Measurements from ENCODE around the gene CRADD.

The CRADD gene

GRCh38 chr12:93673084-93673483 lies 4.1 kb upstream of the CRADD start:
- FAIRE-seq, result no peak

DNA sequence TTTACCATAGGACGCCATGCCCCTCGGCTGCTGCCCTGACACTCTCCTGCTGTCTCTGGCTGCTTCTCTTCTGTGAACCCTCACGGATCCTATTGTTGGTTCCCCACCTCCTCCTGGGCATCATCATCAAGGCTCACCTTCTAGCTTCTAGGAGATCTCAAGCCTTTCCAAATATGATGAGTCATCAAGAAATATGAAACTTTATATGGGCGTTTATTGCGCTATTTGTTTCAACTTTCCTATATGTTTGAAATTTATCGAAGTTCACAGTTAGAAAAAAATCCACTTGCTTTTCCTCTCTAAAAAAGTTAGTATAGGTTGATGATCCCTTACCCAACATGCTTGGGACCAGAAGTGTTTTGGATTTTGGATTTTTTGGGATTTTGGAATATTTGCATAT lies 2.8 kb upstream of the CRADD start:
- no peak for FAIRE-seq

DNA sequence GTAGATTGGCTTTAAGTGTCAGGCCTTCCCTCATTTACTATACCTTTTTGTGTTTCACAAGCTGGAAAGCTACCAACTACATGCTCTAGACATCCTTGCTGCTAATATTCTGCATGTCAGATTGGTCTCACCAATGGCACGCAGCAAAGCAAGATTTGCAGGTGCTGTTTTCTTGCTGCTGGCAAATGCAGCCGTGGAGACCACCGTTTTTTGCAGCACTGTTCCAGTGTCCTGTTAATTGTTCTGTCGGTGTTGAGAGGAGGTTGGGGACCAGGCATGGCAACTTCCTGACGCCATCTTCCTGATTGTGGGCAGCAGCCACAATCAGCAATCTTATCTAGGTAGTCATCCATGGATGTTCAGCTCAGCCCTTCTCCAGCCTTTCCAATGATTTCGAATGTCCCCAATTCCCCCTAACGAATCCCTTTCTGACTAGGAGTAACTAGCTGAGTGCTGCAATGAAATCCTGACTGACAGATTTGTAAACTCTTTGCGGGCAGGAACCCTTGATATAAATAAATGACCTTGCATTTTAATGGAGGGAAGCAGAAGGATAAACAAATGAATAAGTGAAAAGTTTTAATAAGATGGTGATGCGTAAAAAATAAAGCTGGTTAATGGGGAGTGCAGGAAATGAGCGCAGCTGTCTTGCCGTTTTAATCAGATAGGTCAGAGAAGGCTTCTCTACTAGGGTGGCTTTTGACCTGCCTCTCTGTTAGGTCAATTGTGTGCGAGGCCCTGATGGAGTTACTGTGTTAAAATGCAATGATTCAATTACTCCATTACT lies 574 bp upstream of the CRADD start:
- no peak for FAIRE-seq

DNA sequence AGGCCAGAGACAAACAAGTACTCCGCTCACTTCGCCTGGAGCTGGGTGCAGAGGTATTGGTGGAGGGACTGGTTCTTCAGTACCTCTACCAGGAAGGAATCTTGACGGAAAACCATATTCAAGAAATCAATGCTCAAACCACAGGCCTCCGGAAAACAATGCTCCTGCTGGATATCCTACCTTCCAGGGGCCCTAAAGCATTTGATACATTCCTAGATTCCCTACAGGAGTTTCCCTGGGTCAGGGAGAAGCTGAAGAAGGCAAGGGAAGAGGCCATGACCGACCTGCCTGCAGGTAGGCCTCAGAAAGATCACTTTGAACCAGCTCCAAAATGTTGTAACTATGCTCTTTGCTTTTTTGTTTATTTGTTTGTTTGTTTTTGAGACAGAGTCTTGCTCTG lies 1.6 kb downstream of the CRADD start:
- no peak for FAIRE-seq

DNA sequence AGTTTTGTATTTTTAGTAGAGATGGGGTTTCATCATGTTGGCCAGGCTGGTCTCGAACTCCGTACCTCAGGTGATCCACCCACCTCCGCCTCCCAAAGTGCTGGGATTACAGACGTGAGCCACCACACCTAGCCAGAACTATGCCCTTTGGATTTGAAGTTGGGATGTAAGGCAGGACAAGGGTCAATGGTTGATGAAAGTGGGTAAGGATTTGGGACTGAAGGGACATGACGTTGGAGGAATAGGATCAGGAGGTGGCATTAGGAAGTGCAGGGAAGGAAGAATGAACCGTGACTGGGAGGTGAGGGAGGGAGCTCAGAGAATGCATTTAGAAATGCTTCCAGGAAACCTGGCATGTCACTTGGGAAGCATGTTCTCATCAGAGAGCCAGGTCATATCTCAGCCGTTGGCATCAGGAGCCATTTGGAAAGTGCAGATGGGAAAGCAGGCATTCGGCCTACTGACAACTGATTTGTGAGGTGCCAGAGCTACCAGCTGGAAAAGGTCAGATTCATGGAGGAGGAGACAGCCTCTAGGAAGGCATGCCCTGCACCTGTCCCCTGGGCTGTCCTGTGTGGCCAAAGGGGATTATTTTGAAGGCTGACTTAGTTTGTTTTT lies 2.2 kb downstream of the CRADD start:
- FAIRE-seq, result no peak

DNA sequence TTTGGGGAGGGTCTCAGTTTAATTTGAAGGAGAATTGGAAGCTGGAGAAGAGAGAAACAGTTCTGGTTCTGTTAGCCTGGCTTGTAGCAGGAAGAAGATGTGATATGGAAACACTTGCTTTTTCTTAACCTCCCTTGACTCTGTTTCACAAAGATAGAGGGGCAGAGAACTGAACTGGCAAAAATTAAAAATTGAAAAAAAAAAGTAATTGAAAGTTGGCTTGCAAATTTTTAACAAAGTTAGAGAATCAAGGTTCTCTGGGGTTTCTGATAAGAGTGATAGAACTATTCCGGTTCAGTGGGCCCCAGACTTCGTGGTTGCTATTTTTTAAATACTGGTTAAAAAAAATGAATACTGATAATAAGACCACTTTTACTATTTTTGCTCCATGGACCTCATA lies 2.8 kb downstream of the CRADD start:
- no peak for FAIRE-seq

- no peak for FAIRE-seq
Observed at GRCh38 chr12:93682846-93683261, 5.7 kb downstream of the CRADD start.

- no peak for FAIRE-seq
Observed at GRCh38 chr12:93683410-93683809, 6.2 kb downstream of the CRADD start.

DNA sequence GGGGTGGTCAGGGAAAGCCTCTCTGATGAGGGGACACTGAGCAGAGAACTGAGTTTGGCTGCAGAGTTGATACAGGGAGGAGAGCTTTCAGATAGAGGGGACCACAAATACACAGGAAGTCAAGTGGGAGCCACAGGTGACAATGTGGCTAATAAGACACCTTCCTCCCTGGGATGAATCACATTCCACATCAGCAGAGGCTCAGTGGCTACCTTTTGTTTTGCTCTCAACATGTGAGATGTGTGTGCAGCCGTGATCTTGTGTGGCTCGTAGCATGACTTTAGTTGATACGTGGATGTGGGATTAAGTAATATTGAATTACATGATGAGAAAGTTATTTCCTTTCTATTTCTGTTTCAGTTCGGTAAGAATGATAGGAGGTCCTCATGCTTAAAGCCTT lies 7.5 kb downstream of the CRADD start:
- FAIRE-seq, result no peak

- FAIRE-seq, result no peak
Observed at GRCh38 chr12:93686572-93687356, 9.6 kb downstream of the CRADD start.

DNA sequence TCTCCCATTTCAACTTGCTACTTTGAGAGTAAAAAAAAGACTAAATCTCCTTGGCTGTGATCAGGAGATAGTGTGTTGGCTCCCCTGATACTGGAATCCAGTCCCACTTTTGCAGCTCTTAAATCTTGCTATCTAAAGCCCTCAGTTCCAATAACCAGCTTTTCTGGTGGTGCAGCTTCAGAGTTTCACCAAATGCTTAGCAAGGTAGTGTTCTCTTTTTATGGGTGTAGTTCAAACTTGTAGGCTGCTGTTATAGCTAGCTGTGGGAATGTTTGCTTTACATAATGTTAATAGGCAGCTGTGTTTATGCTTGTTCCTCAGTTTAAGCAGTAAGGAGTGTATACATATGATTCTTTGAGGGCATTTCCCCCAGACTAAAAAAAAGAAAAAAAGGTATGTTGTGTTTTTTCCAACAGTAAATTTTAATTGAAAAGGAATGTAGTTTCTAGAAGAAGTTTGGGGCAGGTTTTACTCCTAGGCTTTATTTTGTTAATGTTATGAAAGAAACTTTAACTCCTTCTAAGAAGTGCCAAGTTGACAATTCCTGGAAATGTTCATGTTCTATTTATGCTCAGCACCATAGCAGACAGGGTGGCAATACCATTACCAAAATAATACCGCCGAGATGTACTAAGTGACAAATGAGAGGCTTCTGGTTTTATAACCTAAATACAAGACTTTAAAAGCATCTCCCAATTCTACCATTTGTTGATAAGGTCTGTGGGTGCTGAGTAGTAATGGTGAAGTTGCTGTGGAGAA lies 12.1 kb downstream of the CRADD start:
- FAIRE-seq, result no peak

- no peak for FAIRE-seq
Observed at GRCh38 chr12:93696462-93696861, 19.3 kb downstream of the CRADD start.

- FAIRE-seq, result no peak
Observed at GRCh38 chr12:93698307-93699092, 21.3 kb downstream of the CRADD start.

DNA sequence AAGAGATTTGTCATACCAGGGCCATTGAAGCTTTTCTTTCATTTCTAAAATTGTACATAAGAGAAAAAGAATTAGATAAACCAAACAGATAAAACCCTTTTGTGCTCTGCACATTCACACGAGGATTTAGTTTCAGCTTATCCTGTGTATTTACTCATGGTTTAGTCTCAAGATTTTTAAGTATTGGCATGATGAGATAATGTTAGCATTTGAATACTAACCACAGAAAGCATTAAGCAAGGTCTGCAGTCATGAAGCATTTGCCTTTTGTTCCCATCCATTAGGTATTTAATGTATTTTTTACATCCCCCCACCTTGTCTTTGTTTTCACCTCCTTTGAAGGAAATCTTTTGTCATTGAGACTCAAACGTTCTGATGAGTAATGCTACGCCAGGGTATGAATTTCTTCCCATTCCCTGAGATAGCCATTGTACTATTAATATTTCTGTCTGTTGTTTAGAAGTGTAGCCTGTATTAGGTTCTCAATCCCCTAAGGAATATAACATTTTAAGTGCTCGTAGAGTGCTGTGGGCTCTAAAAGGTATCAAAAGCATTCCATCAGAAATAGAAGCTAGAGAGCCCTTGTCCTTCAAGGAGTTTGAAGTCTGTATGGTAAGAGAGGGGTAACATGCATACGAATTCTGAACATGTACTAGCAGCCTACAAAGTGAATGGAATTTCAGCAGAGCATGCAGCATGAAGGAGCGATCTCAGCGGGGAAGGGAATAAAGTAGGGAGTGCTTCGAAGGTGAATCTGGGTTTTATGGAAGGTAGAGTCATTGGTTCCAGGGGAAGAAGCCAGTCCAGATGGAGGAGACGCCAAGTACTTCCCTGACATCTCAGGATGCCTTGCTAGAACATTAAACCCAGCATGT lies 22.3 kb downstream of the CRADD start:
- FAIRE-seq, result no peak

DNA sequence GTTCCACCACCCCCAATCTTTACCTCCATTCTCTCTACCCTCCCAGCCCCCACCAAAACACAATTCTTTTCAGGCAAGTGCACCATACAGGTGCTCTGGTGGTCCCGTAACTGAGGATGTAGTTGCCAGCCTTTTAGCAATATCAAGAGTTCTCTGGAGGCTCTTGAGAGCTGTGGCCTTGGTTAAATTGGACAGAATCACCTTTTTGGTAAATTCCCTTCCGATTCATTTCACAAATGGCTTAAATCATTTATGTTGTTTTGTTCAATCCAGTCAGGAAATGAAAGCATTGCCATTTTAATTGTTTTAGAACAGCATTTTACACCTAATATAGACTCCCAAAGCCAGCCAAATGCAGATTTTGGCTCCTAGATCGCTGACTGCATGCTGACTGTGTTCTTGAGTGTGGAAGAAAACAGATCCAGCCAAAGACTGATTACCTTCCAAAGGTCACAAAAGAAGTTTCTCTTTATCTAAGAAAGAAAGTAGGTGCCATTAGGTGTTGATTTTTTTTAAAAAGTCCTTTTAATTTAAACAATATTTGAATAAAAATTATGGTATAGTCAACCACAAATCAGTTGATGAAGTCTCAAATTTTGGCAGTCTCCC lies 25.6 kb downstream of the CRADD start:
- FAIRE-seq, result no peak

DNA sequence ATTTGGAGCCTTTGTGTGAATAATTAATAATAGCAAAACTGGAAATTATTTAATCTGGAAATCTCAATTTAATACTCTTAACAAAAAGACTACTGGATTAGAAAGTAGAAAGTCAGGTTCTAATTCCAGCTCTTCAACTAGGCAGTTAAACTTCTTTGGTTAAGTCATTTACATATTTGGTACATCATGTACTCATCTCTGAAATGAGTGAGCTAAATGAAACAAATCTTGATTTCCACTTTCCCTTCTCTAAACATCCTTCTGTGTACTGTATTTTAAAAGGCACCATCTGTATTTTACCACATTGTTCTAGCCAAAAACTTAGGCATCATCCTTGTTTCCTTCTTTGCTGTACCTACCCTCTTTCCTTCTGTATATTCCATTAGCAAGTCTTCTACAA lies 26.9 kb downstream of the CRADD start:
- FAIRE-seq, result no peak

GRCh38 chr12:93704625-93705024 lies 27.4 kb downstream of the CRADD start:
- no peak for FAIRE-seq

DNA sequence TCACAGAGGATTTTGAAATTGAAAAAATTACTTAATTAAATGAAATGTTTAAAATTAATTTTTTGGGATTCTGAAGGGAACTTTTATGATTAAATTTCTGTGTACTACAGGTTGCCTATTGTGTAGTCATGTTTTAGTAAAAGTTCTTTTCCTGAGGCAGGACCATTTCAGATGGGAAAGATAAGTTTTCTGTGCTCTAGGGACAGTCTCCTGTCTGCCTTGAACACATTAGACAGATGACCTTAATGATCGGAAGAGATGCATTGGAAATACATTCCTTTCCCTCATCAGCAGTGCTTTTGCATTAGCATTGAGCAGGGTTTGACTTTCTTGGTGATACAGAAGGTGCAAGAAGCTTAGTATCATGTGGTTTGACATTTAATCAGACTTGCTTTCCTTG lies 28.1 kb downstream of the CRADD start:
- no peak for FAIRE-seq

- FAIRE-seq, result no peak
Observed at GRCh38 chr12:93706387-93706786, 29.2 kb downstream of the CRADD start.

DNA sequence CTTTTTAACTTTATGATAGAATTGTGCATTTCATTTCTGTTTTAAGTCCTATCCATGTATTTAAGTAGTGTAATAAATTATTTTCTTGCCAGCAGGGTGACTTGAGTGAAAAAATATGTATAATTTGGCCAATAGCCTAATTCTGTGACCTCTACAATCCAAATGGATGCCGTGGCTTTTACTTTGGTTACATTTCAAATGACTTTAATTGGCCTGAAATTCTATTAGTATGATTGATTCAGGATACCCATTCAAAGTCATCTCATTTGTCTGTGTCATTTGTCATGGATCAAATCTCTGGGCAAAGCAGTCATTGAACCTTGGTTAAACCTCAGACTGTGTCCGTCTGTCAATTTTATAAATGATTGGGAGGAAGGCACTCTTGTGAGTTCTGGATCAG lies 29.6 kb downstream of the CRADD start:
- FAIRE-seq, result no peak

- FAIRE-seq, result no peak
Observed at GRCh38 chr12:93707836-93708235, 30.7 kb downstream of the CRADD start.

All from TTC549 (cell line).